GM19452 (cell line): ENCODE results near the gene UEVLD.
"Not testable (repeated sequence)": the region's sequence is repeated elsewhere in the genome, so short reads cannot be mapped to it uniquely, and the experiment has no call there.

Experiments
- ATAC-seq: cut with Tn5 transposase; IDR thresholded peaks from one replicate; pipeline ENCODE4 v1.9.1; 2021; ENCODE audit not compliant: unreplicated experiment

UEVLD gene

GRCh38 chr11:18588297-18589252 lies at the start of gene UEVLD:
UEVLD (minus strand) TSS chr11:18588734; CDS start chr11:18588654, 80 bp downstream.
- ATAC-seq: peak; percentile 69

DNA sequence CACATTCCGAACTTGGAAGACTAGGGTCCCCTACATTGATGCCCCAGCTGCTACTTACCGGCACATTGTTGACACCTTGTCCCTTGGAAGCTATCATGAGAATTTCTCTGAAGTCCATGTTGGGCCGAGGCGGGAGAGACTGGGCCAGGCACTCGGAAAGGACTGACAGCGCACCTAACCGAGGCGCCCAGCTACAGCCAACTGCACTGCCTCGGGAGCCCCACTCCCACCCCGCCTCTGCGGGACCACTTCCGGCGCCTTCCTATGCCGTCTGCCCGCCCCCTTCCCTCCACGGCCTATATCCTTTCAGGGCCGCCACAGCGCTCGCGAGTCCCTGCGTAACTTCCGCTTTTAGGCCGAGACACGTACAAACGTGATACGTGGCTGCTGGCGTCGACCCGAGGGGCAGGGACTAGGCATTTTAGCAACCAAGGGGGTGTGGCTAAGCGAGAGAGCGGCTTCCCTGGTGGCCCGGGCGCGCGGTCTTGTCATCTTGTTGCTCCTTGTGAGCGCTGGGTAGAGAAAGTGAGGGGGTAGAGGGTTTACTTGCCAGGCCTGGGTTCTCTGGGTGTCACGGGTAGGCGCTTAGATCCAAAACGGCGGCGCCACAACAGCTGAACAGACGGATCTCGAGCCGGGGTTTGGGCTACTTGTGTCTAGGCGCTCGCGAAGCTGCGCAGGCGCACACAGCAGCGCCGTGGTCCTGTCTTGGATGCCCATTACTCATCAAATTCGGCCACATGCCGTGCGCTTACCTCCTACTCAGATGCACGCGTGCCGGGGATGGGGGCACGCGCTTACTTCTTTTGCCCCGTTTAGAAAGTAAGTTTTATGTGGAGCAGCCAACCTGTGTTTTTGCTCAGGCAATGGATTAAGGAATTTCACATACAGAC lies 45.9 kb upstream of the UEVLD start, which contains the start of gene SPTY2D1:
TSS of gene SPTY2D1 (minus strand) at position 203 of the 893 bp plus-strand sequence. CDS start at position 118, 85 bp downstream.
- peak; percentile 94 for ATAC-seq

- peak; percentile 65 for ATAC-seq
Measured at GRCh38 chr11:18633256-18634139, 45.0 kb upstream of the UEVLD start.

DNA sequence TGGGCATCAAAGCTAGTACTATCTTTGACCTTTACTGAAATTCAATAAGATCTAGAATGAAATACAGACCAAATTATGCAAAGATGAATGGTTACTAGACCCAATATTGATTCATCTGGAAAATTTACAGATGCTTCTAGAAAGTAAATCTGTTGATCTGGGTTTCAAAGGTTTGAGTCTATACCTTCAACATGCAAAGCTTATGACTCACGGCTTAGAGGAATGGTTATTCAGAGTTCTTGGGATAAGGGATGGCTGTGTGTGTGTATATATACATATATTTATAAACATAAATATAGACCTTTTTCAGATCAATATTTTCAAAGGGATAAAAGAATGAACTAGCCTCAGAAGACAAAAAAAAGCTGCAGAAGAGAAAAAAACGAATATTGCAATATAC lies 44.3 kb upstream of the UEVLD start:
- ATAC-seq: no peak

DNA sequence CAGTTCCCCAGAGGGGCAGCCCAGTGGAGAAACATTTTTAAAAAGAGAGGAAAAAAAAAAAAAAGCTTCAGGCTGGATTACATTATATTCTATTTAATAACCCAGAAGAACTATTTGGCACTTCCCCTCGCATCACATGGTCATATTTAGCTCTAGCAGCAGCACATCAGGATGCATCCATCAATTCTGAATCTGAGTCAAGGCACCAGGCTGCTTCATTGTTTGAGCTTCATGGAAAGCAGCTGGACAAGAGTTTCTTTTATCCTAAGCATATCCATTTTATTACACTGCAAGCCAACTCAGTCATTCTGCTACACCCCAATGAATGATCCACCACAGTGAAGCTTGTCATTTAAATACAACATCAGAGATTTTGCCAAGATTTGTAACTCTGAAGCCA lies 35.6 kb upstream of the UEVLD start:
- ATAC-seq: no peak

DNA sequence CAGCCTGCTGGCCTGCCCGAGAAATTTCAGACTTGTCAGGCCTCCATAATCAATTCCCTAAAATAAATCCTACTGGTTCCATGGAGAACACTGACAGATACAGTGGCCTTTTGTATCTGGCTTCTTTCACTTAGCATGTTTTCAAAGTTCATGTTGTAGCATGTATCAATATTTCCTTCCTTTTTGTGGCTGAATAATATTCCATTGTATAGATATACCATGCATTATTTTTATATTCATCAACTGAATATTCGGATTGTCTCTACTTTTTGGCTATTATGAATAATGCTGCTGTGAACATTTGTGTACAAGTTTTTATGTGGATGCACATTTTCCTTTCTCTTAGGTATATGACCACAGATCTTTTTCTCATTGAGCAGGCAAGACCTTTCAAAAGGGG lies 35.2 kb upstream of the UEVLD start:
- ATAC-seq: no peak

DNA sequence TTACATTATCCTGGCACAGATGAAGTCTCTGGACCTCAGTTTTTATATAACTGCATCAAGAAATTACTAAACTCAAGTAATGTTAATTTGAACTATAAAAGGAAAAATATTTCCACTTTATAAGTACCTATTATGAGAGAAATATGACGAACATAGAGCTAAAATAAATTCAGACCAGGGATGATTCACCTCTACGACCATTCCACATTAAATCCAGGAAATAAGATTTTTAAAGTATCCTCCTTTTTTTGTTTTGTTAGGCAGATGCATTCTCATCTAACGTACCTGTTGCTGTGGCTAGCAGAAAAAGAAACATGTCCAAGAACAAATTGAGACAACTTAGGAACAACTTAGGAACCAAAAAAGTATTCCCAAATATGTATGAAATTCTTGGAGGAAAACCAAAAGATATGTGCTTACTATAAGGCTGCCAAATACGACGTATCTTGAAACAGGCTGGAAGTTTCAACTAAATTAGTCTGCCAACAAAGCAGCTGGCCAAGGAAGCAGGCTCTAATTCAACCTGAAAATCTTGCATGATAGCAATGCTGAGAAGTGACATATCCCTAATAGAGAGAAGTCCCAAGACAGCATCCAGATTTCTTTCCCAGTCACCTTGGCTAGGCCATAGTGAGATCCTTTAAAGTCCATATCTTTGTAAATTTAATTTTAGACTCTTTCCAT lies 29.9 kb upstream of the UEVLD start:
- no peak for ATAC-seq

DNA sequence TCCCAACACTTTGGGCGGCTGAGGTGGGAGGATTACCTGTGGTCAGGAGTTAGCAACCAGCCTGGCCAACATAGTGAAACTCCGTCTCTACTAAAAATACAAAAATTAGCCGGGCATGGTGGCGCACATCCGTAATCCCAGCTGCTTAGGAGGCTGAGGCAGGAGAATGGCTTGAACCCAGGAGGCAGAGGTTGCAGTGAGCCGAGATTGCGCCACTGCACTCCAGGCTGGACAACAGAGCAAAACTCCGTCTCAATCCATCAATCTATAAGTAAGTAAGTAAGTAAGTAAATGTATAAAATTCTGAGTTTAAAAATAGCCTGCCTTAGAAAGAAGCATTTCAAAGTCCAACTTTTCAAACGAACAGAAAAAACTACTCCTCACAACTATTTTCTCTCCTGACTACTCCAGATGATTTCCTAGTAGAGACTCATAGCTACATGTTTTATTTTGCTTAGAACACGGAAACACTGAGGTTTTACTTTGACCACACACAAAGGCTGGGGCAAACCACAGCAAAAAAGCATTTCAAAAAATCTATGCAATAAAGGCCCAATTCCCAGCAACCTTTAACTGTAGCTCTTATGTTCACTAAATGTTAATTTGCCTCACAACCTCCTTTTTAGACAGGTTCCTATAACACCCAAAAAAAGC lies 29.3 kb upstream of the UEVLD start:
- ATAC-seq: no peak

DNA sequence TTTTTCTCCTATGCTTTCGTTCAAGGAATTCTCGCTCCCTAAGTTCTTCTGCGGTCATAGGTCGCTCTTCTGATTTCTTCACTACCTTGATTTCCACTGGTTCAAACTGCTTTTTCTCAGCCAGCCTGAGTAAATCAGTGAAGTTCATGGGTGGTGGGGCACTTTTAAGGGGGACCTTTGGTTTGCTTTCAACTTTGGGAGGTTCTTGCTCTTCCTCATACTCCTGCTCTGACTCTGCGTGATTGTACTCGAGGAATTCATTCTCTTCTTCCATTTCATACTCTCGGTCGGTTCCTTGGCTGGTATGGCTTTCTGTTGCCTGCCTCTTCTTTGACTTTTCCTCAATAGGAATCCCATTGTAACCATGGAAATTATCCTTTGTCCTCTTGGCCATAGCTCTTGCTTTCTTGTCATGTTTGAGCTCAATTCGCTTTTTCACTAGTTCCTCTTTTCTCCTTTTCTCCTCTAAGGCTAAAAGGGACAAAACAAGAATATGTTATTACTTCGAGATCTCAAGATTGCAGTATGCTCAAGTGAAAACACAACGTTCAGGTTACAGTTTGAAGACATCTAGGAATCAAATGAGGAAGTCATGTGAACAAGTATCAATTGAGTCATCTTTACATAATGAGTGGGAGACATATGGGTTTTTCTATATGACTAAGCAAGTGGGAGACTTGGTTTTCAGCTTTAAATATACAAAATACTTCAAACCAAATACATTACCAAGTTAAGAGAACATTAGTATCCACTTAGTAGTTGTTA lies 27.3 kb upstream of the UEVLD start:
- peak; percentile 94 for ATAC-seq

DNA sequence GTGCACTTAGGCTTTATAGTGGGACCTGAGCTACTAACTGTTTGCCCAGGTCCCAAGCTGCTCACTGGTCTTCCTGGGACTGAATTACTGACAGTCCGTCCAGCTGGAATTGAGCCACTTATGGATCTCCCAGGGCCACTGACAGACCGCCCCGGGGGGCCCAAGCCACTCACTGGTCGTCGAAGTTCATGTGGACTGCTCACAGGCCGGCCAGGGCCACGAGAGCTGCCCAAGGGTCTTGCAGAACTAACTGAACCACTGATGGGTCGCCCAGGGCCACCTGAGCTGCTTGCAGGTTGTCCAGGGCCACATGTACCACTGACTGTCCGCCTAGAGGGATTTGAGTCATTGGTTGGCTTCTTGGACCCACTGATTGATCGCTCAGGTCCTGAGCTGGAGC lies 26.1 kb upstream of the UEVLD start:
- ATAC-seq: no peak

DNA sequence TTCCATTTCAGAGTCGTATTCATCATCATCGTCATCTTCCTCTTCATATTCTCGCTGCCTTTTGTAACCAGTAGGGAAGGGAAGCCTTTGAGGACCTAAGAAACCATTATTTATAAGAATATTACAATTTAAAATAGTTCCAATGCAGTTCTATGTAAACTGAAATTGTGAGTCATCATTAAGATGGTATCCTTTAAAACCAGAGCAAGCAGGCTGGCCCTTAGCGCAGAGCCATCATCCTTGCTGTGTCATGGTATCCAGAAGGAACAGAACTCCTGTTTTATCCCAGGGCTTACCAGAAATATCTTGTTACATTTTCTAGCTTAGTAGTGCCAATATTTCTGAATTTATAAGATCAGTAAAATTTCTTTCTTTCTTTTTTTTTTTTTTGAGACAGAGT lies 23.9 kb upstream of the UEVLD start:
- no peak for ATAC-seq

DNA sequence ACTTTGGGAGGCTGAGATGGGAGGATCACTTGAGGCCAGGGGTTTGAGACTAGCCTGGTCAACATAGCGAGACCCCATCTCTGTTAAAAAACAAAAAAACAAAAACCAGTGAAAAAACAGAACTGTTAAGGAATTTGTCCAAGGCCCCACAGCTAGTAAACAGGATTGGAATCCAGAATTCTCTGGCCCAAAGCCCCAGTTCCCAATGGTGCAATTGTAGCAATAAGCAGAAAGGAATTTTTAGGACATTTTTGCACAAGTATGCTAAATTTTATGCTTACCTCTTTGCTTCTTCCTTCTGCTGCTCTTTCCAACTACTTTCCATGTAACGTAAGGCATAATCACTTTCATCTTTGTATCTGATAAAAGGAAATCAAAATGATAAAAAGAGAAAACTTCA lies 22.7 kb upstream of the UEVLD start:
- no peak for ATAC-seq

- no peak for ATAC-seq
Measured at GRCh38 chr11:18608376-18608775, 19.8 kb upstream of the UEVLD start.

- no peak for ATAC-seq
Measured at GRCh38 chr11:18600915-18601569, 12.5 kb upstream of the UEVLD start.

DNA sequence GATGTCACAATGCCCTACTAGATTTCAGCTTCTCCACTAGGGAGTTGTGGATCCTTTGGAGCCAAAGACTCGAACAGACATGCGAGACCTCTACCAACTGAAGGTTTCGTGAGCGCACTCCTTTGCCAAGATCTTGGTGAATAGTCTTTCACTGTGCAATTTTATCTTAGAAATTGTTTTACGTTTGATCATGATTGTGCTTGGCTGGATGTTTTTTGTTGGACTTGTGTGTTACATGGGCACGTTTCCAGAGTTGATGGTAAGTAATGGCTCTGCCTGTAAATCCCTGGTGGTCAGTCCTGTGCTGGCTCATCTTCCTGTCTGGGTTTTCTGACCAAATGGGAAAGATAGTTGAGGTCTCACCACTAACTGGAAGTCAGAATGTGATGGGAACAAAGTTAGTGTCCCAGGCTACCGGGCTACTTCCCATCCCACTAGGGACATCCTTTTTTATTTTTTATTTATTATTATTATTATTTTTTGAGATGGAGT lies 11.3 kb upstream of the UEVLD start, which contains the start of gene MISFA:
TSS of gene MISFA (plus strand) at position 51 of the 492 bp plus-strand sequence. CDS start at position 191, 140 bp downstream.
- ATAC-seq: no peak

- ATAC-seq: no peak
Measured at GRCh38 chr11:18594999-18595749, 6.6 kb upstream of the UEVLD start.

DNA sequence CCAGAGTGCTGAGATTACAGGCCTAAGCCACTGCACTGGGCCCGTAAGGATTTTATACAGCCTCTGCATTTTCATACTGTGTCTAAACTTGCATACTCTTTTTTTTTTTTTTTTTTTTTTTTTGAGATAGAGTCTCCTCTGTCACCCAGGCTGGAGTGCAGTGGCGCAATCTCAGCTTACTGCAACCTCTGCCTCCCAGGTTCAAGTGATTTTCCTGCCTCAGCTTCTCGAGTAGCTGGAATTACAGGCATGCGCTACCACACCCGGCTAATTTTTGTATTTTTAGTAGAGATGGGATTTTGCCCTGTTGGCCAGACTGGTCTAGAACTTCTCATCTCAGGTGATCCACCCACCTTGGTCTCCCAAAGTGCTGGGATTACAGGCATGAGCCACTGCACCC lies 5.6 kb upstream of the UEVLD start:
- not testable (repeated sequence) for ATAC-seq
